ENCODE measurements around the gene EML5.

Gene EML5

DNA sequence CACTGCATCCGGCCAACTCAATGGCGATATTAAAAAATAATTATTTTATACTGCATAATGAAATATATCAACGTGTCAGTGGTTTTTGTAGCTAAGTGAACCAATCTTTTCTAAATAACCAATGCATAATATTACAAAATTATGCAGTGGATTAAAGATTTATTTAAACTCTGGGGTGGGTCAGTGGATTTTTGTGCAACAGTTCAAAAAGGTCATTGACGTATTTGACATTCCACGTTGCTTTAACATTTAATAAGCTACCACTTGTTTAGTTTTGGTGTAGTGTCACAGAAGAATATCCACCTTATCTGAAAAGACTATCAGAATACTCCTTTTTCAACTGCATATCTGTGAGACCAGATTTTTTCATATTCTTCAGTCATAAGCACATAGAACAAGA, 227.3 kb downstream of the EML5 start:
- Histone ChIP-seq H3K4me3 (ENCODE audit: low read length) (no peak overlapping the region), H4K20me1 (ENCODE audit: insufficient read depth, low read length) (no peaks in the 10 kb centered on the region), H3K9me3 (ENCODE audit: insufficient read depth, low read length) (peaks cover 9% of the 10 kb centered on the region; the same call in 1 of the 2 replicates), H3K79me2 (ENCODE audit: low read length) (peaks cover 23% of the 10 kb centered on the region), H3K4me1 (ENCODE audit: low read length) (peaks cover 13% of the 10 kb centered on the region), H3K36me3 (replicated peaks; ENCODE audit: low read depth, low read length) (peaks cover 38% of the 10 kb centered on the region), H2AFZ (ENCODE audit: low read depth, low read length) (no peak overlapping the region), H3K9ac (ENCODE audit: low read length) (no peak overlapping the region), H3K27me3 (ENCODE audit: low read depth, low read length) (no peaks in the 10 kb centered on the region), H3K4me2 (ENCODE audit: low read length) (no peak overlapping the region), H3K27ac (ENCODE audit: low read length) (no peak overlapping the region)
- TF ChIP-seq EZH2phosphoT487 (IDR thresholded peaks at IDR 0.05; ENCODE audit: low read depth) (no peak), CTCF (IDR thresholded peaks at IDR 0.05; ENCODE audit: low read depth, low read length) (no peak)

GRCh38 chr14:88563845-88564244, 228.9 kb downstream of the EML5 start:
- Histone ChIP-seq H3K4me1 (ENCODE audit: low read length) (peaks cover 13% of the 10 kb centered on the region), H3K36me3 (replicated peaks; ENCODE audit: low read depth, low read length) (peaks cover 22% of the 10 kb centered on the region), H3K27me3 (ENCODE audit: low read depth, low read length) (no peaks in the 10 kb centered on the region), H3K4me2 (ENCODE audit: low read length) (peak overlapping the region; percentile 70), H3K9ac (ENCODE audit: low read length) (peak overlapping the region; percentile 91), H3K9me3 (ENCODE audit: insufficient read depth, low read length) (peaks cover 9% of the 10 kb centered on the region; the same call in 1 of the 2 replicates), H3K27ac (ENCODE audit: low read length) (no peak overlapping the region), H4K20me1 (ENCODE audit: insufficient read depth, low read length) (no peaks in the 10 kb centered on the region), H3K4me3 (ENCODE audit: low read length) (peak overlapping the region; percentile 96), H2AFZ (ENCODE audit: low read depth, low read length) (no peak overlapping the region), H3K79me2 (ENCODE audit: low read length) (peaks cover 23% of the 10 kb centered on the region)
- no peak for TF ChIP-seq EZH2phosphoT487 (IDR thresholded peaks at IDR 0.05; ENCODE audit: low read depth)
- TF ChIP-seq CTCF (IDR thresholded peaks at IDR 0.05; ENCODE audit: low read depth, low read length) = no peak

GRCh38 chr14:88562831-88563686, 229.7 kb downstream of the EML5 start, which contains the start of gene ZC3H14:
TSS of gene ZC3H14 (plus strand) at chr14:88563037. CDS start at chr14:88563134, 97 bp downstream.
- Histone ChIP-seq H2AFZ (ENCODE audit: low read depth, low read length) (peak within 1 kb of the TSS; percentile 88), H3K27ac (ENCODE audit: low read length) (peak within 1 kb of the TSS; percentile 58), H3K79me2 (ENCODE audit: low read length) (peaks cover 23% of the 10 kb centered on the region), H3K4me1 (ENCODE audit: low read length) (peaks cover 13% of the 10 kb centered on the region), H3K4me2 (ENCODE audit: low read length) (peak within 1 kb of the TSS; percentile 93), H3K9me3 (ENCODE audit: insufficient read depth, low read length) (peaks cover 4% of the 10 kb centered on the region; the same call in 1 of the 2 replicates), H3K4me3 (ENCODE audit: low read length) (peak within 1 kb of the TSS; percentile 96), H3K9ac (ENCODE audit: low read length) (peak within 1 kb of the TSS; percentile 91), H3K36me3 (replicated peaks; ENCODE audit: low read depth, low read length) (peaks cover 14% of the 10 kb centered on the region), H4K20me1 (ENCODE audit: insufficient read depth, low read length) (no peaks in the 10 kb centered on the region), H3K27me3 (ENCODE audit: low read depth, low read length) (no peaks in the 10 kb centered on the region)
- TF ChIP-seq EZH2phosphoT487 (IDR thresholded peaks at IDR 0.05; ENCODE audit: low read depth) (no peak), CTCF (IDR thresholded peaks at IDR 0.05; ENCODE audit: low read depth, low read length) (peak; percentile 39; the same call in 1 of the 2 replicates)

DNA sequence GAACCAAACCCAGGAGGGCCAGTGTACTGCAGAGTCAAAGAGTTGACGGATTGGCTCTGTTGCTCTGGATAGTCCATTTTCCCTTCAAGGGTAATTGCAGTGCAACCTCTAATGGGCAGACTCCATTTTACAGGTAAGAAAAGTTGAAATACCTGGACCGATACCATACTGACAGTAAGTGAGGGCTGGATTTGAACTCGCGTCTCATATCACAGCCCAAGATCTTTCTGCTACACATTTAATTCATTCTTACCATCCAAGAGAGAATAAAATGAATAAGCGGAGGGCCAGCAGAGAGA, 230.3 kb downstream of the EML5 start:
- H3K4me1 ChIP-seq (ENCODE audit: low read length) = peaks cover 13% of the 10 kb centered on the region
- peak overlapping the region; percentile 96 for H3K4me3 ChIP-seq (ENCODE audit: low read length)
- no peaks in the 10 kb centered on the region for H3K27me3 ChIP-seq (ENCODE audit: low read depth, low read length)
- H4K20me1 ChIP-seq (ENCODE audit: insufficient read depth, low read length) = no peaks in the 10 kb centered on the region
- H3K4me2 ChIP-seq (ENCODE audit: low read length) = peak overlapping the region; percentile 93
- peak overlapping the region; percentile 91 for H3K9ac ChIP-seq (ENCODE audit: low read length)
- peak overlapping the region; percentile 79 for H2AFZ ChIP-seq (ENCODE audit: low read depth, low read length)
- H3K36me3 ChIP-seq (replicated peaks; ENCODE audit: low read depth, low read length) = peaks cover 9% of the 10 kb centered on the region
- no peak overlapping the region for H3K27ac ChIP-seq (ENCODE audit: low read length)
- no peak for TF ChIP-seq EZH2phosphoT487 (IDR thresholded peaks at IDR 0.05; ENCODE audit: low read depth)
- no peaks in the 10 kb centered on the region for H3K9me3 ChIP-seq (ENCODE audit: insufficient read depth, low read length)
- H3K79me2 ChIP-seq (ENCODE audit: low read length) = peaks cover 23% of the 10 kb centered on the region

Measured in OCI-LY3 (cell line).